ENCODE data around the gene ZNF689.

DNA sequence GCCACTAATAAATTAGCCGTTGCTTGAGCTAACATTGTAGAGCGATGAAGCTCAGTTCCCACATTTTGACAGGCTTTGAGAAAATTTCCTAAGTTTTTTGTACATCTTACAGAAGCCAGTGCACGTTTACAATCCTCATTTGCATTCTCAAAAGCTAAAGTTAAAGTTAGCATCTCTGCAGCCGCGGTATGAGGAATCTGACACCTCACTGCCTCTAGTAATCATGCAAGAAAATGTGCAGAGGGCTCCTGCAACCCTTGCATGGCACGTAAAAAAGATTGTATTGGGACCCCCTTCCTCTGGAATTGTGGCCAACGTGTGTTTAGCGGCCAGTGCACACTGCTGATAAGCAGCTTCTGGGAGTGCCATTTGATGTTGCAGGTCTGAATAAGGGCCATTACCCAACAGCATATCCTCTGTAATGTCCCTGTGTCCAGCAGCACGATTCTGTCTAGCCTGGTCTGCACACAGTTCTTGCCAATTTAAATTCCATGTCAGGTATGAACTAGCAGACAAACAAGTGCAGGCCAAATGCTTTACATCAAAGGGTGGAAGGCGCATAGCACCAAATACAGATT, 12.4 kb upstream of the ZNF689 start:
- TF ChIP-seq ELK1 (IDR thresholded peaks at IDR 0.05; ENCODE audit: borderline replicate concordance, low read depth, low read length) (no peak), MAFK (IDR thresholded peaks at IDR 0.05; ENCODE audit: low read depth, low read length) (no peak), CTCF (conservative IDR thresholded peaks at IDR 0.05; ENCODE audit: low read depth, low read length) (no peak), RFX5 (IDR thresholded peaks at IDR 0.05; ENCODE audit: low read depth, low read length) (no peak), CEBPB (IDR thresholded peaks at IDR 0.05; ENCODE audit: low read depth, low read length) (no peak), POLR2A (IDR thresholded peaks at IDR 0.05; ENCODE audit: low read depth, low read length) (no peak), MXI1 (IDR thresholded peaks at IDR 0.05; ENCODE audit: borderline replicate concordance, low read depth, low read length) (no peak), MAZ (IDR thresholded peaks at IDR 0.05; ENCODE audit: borderline replicate concordance, low read depth, low read length) (no peak), RCOR1 (IDR thresholded peaks at IDR 0.05; ENCODE audit: insufficient replicate concordance, low read length) (no peak), USF2 (IDR thresholded peaks at IDR 0.05; ENCODE audit: low read depth, low read length) (no peak), SMC3 (IDR thresholded peaks at IDR 0.05; ENCODE audit: low read depth, low read length) (no peak)

Data from IMR-90 (cell line).